Right lobe of liver (tissue), 6 donors: ENCODE results near the gene ZNF45. TPM values are rescaled to one million over a fixed set of nuclear protein-coding genes. Genes with fewer than 3 reads are reported as not detected.

ENCODE experiments used
- ATAC-seq, 4 donors: fragments of 200-7000 bp; cut with Tn5 transposase; one replicate each; pipeline ENCODE4 v1.9.1; 2020; ENCODE audit warnings: mild to moderate bottlenecking in 4 of 4, moderate library complexity in 4 of 4
- DNase-seq, 3 donors: peaks; one replicate each; pipeline ENCODE4 v3.0.0-alpha.2; 2020
- H3K27ac ChIP-seq, 3 donors: fragments of 200-600 bp; one replicate each; pipeline ENCODE4 v1.8.0; 2022
- H3K27me3 ChIP-seq, 2 donors: fragments of 200-600 bp; one replicate each; pipeline ENCODE4 v1.8.0; 2022
- H3K36me3 ChIP-seq, 4 donors: fragments of 200-600 bp; sonication (generic) in 1 of 4; one replicate each; pipeline versions ENCODE4 v1.5.1 to v1.8.0; 2017 to 2022; ENCODE audit warnings: control low read depth in 1 of 4
- H3K4me1 ChIP-seq, 4 donors: fragments of 200-600 bp; sonication (generic) in 1 of 4; one replicate each; pipeline versions ENCODE4 v1.5.1 to v1.8.0; 2017 to 2022; ENCODE audit warnings: control low read depth in 1 of 4
- H3K4me3 ChIP-seq, 3 donors: fragments of 200-600 bp; one replicate each; pipeline ENCODE4 v1.8.0; 2022
- H3K9me3 ChIP-seq, 4 donors: fragments of 200-600 bp; sonication (generic) in 1 of 4; one replicate each; pipeline versions ENCODE4 v1.5.1 to v1.8.0; 2017 to 2022; ENCODE audit warnings: control low read depth in 1 of 4
- POLR2A ChIP-seq: fragments of 450-650 bp; IDR thresholded peaks from one replicate; pipeline ENCODE4 v1.6.1; 2017; ENCODE audit warnings: antibody characterized with exemption, mild to moderate bottlenecking
- WGBS: methylation state at CpG from one replicate; pipeline ENCODE4 v1.1.6; 2018; ENCODE audit warnings: low coverage, low lambda C conversion rate; ENCODE audit not compliant: insufficient coverage; ENCODE audit errors: missing lambda C conversion rate; 5-methylcytosine and 5-hydroxymethylcytosine counted together
- intact Hi-C, 2 donors: fragments of 100-400 bp; cut with DNase I; formaldehyde crosslinking; loops; one replicate each; pipeline versions ENCODE4 v1.11.2 to v1.14.1; 2022
- total RNA-seq, 6 experiments: library from RNA; depleted of rRNA in 2 of 6; stranded (reverse); fragments of >200 nt in 2 of 6; fragmentation: NEBNext Ultra II Directional in 3 of 6; extraction: Animal tissue kit (Norgen Biotek cat#: 25700) in 3 of 6; gene quantifications; one replicate each; pipeline versions ENCODE4 v1.1.0 to v1.2.4, GENCODE V29; 2016 to 2023
- TF ChIP-seq, protein P1 (sequence below), 4 donors: fragments of 200-600 bp in 3 of 4; fragments of 450-650 bp in 1 of 4; IDR thresholded peaks; one replicate each; pipeline versions ENCODE4 v1.5.1 to v1.8.0; 2016 to 2022; ENCODE audit warnings: antibody characterized with exemption in 4 of 4, mild to moderate bottlenecking in 2 of 4
- donor health status: DM: no; HTN: yes; CAD: no.
- donor health status: DM: no; HTN: no; CAD: no.
- donor health status: DM: no; HTN: no; CAD: no.
- donor health status: DM: no; HTN: yes; CAD: no.
- donor health status: DM: no; HTN: yes; CAD: no.

Gene ZNF45
- total RNA-seq, 6 experiments from 2014 or later, result 2.9 to 5.4 (median 4.7) TPM

DNA sequence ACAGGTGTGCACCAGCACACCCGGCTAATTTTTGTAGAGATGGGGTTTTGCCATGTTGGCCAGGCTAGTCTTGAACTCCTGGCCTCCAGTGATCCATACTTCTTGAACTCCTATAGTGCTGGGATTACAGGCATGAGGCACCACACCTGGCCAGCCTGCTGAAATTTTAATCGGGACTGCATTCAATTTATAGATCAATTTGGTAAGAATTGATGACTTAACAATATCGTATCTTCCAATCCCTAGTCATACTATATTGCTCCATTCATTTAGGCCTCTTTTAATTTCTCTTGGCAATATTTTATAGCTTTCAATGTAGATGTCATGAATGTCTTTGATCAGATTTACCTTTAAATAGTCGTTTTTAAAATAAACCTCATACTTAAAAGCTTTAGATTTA, 5.6 kb upstream of the ZNF45 start:
- intact Hi-C loops, result no loop called here
- Histone ChIP-seq H3K27me3 (no peaks in the 10 kb centered on the region), H3K9me3 (no peaks in the 10 kb centered on the region), H3K4me3 (no peak overlapping the region), H3K36me3 (no peaks in the 10 kb centered on the region), H3K4me1 (peaks cover 0 to 2% (median 0%) of the 10 kb centered on the region in 4 donors), H3K27ac (no peak overlapping the region)
- DNase-seq (no peak), ATAC-seq (no peak)
- 54% methylated on average over 3 of the region's 4 CpGs for WGBS
- TF ChIP-seq, protein P1, sequence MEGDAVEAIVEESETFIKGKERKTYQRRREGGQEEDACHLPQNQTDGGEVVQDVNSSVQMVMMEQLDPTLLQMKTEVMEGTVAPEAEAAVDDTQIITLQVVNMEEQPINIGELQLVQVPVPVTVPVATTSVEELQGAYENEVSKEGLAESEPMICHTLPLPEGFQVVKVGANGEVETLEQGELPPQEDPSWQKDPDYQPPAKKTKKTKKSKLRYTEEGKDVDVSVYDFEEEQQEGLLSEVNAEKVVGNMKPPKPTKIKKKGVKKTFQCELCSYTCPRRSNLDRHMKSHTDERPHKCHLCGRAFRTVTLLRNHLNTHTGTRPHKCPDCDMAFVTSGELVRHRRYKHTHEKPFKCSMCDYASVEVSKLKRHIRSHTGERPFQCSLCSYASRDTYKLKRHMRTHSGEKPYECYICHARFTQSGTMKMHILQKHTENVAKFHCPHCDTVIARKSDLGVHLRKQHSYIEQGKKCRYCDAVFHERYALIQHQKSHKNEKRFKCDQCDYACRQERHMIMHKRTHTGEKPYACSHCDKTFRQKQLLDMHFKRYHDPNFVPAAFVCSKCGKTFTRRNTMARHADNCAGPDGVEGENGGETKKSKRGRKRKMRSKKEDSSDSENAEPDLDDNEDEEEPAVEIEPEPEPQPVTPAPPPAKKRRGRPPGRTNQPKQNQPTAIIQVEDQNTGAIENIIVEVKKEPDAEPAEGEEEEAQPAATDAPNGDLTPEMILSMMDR (IDR thresholded peaks at IDR 0.05), result no peak
- TF ChIP-seq POLR2A, result no peak

DNA sequence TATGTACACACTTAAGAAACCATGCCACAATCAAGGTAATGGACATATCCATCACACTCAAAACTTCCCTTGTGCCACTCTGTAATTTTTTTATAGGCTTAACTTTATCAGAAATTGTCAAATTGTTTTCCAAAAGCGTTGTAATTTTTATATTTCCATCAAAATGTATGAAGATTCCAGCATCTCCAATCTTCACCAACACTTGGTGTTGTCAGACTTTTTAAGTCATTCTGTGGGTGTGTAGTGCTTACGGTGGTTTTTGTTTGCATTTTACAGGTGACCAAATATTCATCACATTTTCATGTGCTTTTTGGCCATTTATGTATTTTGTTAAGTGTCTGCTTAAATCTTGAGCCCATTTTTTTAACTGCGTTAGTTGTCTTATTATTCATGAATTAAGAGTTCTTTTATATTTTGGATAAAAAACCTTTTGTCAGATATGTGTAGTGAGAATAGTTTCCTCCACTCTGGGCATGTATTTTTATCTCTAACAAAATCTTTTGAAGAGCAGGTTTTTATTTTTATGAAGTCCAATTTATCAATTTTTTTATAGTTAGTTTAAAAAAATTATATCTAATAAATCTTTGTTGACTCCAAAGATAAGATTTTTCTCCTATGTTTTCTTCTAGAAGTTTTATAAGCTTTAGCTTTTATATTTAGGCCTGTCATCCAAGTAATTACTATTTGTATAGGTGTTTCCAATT, 4.6 kb upstream of the ZNF45 start:
- Histone ChIP-seq H3K27ac (no peak overlapping the region), H3K36me3 (no peaks in the 10 kb centered on the region), H3K4me3 (no peak overlapping the region), H3K27me3 (no peaks in the 10 kb centered on the region), H3K4me1 (peaks cover 0 to 5% (median 0%) of the 10 kb centered on the region in 4 donors), H3K9me3 (no peaks in the 10 kb centered on the region)
- TF ChIP-seq POLR2A, result no peak
- TF ChIP-seq, protein P1 (IDR thresholded peaks at IDR 0.05), result no peak
- intact Hi-C loops, result no loop called here
- WGBS, result 61% methylated on average over 3 of the region's 3 CpGs
- DNase-seq (no peak), ATAC-seq (no peak)

DNA sequence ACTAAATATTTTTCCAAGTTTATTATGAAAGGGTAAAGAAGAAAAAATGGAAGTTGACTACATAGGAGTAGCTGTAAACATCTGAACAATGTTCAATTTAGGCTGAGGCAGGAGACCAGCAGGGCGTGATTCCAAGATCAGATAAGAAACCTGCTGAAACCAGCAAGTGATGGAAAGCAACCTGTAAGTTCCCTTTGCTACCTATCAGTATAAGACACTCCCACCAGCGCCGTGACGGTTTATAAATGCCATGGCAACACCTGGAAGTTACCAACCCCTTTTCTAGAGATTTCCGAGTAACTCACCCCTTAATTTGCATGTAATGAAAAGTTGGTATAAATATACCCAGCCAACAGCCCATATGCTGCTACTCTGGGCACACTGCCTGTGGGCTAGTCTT, 1.1 kb upstream of the ZNF45 start:
- DNase-seq, result no peak

DNA sequence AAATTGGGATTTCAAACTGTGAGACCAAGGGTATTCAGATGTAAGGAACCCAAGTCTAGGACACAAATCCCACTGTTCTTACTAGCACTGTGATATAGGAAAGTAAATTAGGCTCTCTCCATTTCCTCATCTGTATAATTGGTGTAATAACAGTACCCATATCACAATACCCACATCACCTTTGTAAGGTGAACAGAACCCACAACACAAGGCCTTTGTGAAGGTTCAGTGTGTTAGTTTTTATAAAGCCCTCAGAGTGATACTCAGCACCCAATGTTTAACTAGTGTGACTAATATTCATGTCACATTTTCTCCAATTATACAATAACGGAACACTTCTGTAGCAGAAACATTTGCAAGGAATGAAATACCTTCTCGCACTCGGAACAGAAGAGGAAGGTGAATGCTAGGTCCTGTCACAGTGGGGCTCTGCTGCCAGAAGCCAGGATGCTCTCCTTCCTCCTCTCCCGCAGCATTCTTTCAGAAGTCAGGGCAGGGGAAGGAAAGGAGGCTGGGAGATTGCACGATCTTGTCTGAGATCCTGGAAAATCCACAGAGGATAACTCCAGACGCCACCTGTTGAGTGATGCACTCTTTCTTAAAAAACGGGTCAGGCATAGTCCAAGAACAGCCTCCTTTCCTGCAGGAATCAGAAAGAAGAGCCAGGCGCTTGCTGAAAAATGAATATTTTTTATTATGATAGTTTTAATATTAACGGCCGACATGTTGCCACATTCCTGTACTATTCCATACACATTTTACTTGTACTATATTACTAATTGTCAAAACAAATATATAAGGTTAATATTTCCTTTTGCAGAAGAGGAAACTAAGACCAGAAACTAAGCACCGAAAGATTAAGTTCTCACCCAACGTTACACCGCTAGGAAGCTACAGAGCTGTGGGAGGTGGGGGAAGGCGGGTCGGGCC, 762 bp downstream of the ZNF45 start:
- TF ChIP-seq, protein P1 (IDR thresholded peaks at IDR 0.05), result no peak
- TF ChIP-seq POLR2A, result no peak
- Histone ChIP-seq H3K4me3 (peak overlapping the region; percentile 50 to 75 (median 73)), H3K27ac (peak overlapping the region; percentile 40 to 61 (median 46)), H3K36me3 (peaks cover 0 to 33% (median 14%) of the 10 kb centered on the region in 4 donors), H3K27me3 (no peaks in the 10 kb centered on the region), H3K9me3 (no peaks in the 10 kb centered on the region), H3K4me1 (peaks cover 0 to 18% (median 6%) of the 10 kb centered on the region in 4 donors)
- DNase-seq (no peak), ATAC-seq (no peak)
- WGBS, result 15% methylated on average over 13 of the region's 15 CpGs
- intact Hi-C loops, result no loop called here

More for the DNA sequence above, 1.1 kb upstream of the ZNF45 start:
- no peaks in the 10 kb centered on the region for H3K27me3 ChIP-seq
- H3K36me3 ChIP-seq, result peaks cover 0 to 19% (median 5%) of the 10 kb centered on the region in 4 donors
- no peak for ATAC-seq
- WGBS, result 46% methylated on average over 4 of the region's 5 CpGs
- no peaks in the 10 kb centered on the region for H3K9me3 ChIP-seq
- no peak overlapping the region for H3K4me3 ChIP-seq
- no peak for TF ChIP-seq POLR2A
- TF ChIP-seq, protein P1 (IDR thresholded peaks at IDR 0.05), result no peak
- H3K27ac ChIP-seq, result no peak overlapping the region
- peaks cover 0 to 18% (median 6%) of the 10 kb centered on the region in 4 donors for H3K4me1 ChIP-seq
- intact Hi-C loops, result no loop called here
